Breast epithelium (tissue), 3 donors: ENCODE results near the gene ESRRA.

ENCODE experiments used
- POLR2AphosphoS5 ChIP-seq, 3 donors: sonication (generic); formaldehyde crosslinking; IDR thresholded peaks; one replicate each; pipeline ENCODE4 v1.6.1; 2017; ENCODE audit warnings: antibody characterized with exemption in 3 of 3
- TF ChIP-seq, protein P1 (sequence below), 3 donors: fragments of 450-650 bp; IDR thresholded peaks; one replicate each; pipeline ENCODE4 v1.5.1; 2016 to 2017; ENCODE audit warnings: antibody characterized with exemption in 3 of 3, mild to moderate bottlenecking in 3 of 3, moderate library complexity in 3 of 3

DNA sequence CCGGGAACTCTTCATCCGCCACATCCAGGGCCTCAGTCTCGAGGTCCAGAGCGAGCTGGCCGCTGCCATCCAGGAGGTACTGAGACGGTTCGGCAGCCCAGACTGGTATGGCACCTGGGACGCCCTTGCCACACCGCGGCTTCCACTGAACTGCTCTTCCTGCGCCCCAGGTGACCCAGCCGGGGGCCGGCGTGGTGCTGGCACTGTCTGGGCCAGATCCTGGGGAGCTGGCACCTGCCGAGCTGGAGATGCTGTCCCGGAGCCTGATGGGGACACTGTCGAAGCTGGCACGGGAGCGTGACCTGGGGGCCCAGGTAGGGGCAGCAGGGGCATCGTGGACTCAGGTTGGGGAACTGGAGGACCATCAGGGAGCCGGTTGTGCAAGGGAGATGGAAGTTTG, 36.1 kb downstream of the ESRRA start:
- TF ChIP-seq, protein P1, sequence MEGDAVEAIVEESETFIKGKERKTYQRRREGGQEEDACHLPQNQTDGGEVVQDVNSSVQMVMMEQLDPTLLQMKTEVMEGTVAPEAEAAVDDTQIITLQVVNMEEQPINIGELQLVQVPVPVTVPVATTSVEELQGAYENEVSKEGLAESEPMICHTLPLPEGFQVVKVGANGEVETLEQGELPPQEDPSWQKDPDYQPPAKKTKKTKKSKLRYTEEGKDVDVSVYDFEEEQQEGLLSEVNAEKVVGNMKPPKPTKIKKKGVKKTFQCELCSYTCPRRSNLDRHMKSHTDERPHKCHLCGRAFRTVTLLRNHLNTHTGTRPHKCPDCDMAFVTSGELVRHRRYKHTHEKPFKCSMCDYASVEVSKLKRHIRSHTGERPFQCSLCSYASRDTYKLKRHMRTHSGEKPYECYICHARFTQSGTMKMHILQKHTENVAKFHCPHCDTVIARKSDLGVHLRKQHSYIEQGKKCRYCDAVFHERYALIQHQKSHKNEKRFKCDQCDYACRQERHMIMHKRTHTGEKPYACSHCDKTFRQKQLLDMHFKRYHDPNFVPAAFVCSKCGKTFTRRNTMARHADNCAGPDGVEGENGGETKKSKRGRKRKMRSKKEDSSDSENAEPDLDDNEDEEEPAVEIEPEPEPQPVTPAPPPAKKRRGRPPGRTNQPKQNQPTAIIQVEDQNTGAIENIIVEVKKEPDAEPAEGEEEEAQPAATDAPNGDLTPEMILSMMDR (IDR thresholded peaks at IDR 0.05), result no peak
- no peak for TF ChIP-seq POLR2AphosphoS5 (IDR thresholded peaks at IDR 0.05)
